Muscle of leg (tissue), 16 donors: Measurements from ENCODE around the gene C1orf159. TPM values are rescaled to one million over a fixed set of nuclear protein-coding genes. Genes with fewer than 3 reads are reported as not detected.

Source experiments
- DNase-seq: peaks from one replicate; pipeline ENCODE4 v3.0.0; 2013
- H3K27ac ChIP-seq: one replicate; pipeline ENCODE4 v1.5.1; 2013; ENCODE audit warnings: mild to moderate bottlenecking, low read length, control low read depth
- H3K27me3 ChIP-seq: one replicate; pipeline ENCODE4 v1.6.1; 2013; ENCODE audit warnings: low read length; ENCODE audit not compliant: control insufficient read depth, insufficient read depth
- H3K36me3 ChIP-seq: one replicate; pipeline ENCODE4 v1.6.1; 2013; ENCODE audit warnings: low read length; ENCODE audit not compliant: control insufficient read depth, insufficient read depth
- H3K4me1 ChIP-seq: one replicate; pipeline ENCODE4 v1.6.1; 2013; ENCODE audit warnings: low read length; ENCODE audit not compliant: control insufficient read depth, insufficient read depth
- H3K4me3 ChIP-seq: one replicate; pipeline ENCODE4 v1.5.1; 2013; ENCODE audit warnings: low read length, control low read depth
- H3K9me3 ChIP-seq: replicated peaks from 2 replicates; pipeline ENCODE4 v1.6.1; 2013; ENCODE audit warnings: low read depth, low read length; ENCODE audit not compliant: control insufficient read depth
- WGBS: methylation state at CpG from one replicate; pipeline ENCODE4 v1.1.5; 2013; ENCODE audit warnings: missing lambda C conversion rate; ENCODE audit not compliant: insufficient coverage; 5-methylcytosine and 5-hydroxymethylcytosine counted together
- long read RNA-seq, 11 donors: transcript quantifications; one replicate each; lab custom pipeline, GENCODE V29; 2026
- polyA plus RNA-seq, 8 donors: library from polyadenylated mRNA; unstranded; fragments of 120-200 nt; gene quantifications; one replicate each; pipeline versions ENCODE4 v1.2.1 to v1.2.3, GENCODE V29; 2013; ENCODE audit warnings: inconsistent platforms in 1 of 8, low replicate concordance in 1 of 8; ENCODE audit not compliant: insufficient read length in 8 of 8, insufficient read depth in 1 of 8
- total RNA-seq: library from RNA; stranded (reverse); fragments of 120-200 nt; gene quantifications from one replicate; pipeline ENCODE4 v1.2.4, GENCODE V29; 2013

Gene C1orf159
- 4.5 TPM for total RNA-seq
- polyA plus RNA-seq, result 1 to 10 TPM; 4.5 to 8.4 (median 6.7) TPM
- long read RNA-seq, donor 1, result 0 reads
- long read RNA-seq, donor 2, result 0 reads
- long read RNA-seq, donor 3, partial matches to known transcripts, result 0 of 2 reads
- long read RNA-seq, donor 3, other reads (novel, unspliced or antisense), result 0 of 2 reads
- long read RNA-seq, donor 4, result 0 reads
- long read RNA-seq, donor 5, result 0 reads
- long read RNA-seq, donor 6, partial matches to known transcripts, result 0 of 1 reads
- long read RNA-seq, donor 6, other reads (novel, unspliced or antisense), result 0 of 1 reads
- long read RNA-seq, donor 7, result 0 reads
- long read RNA-seq, donor 8, result 0 reads
- long read RNA-seq, donor 9, result 0 reads
- long read RNA-seq, donor 10, partial matches to known transcripts, result 0 of 2 reads
- long read RNA-seq, donor 10, other reads (novel, unspliced or antisense), result 0 of 2 reads
- long read RNA-seq, donor 11, result 0 reads

DNA sequence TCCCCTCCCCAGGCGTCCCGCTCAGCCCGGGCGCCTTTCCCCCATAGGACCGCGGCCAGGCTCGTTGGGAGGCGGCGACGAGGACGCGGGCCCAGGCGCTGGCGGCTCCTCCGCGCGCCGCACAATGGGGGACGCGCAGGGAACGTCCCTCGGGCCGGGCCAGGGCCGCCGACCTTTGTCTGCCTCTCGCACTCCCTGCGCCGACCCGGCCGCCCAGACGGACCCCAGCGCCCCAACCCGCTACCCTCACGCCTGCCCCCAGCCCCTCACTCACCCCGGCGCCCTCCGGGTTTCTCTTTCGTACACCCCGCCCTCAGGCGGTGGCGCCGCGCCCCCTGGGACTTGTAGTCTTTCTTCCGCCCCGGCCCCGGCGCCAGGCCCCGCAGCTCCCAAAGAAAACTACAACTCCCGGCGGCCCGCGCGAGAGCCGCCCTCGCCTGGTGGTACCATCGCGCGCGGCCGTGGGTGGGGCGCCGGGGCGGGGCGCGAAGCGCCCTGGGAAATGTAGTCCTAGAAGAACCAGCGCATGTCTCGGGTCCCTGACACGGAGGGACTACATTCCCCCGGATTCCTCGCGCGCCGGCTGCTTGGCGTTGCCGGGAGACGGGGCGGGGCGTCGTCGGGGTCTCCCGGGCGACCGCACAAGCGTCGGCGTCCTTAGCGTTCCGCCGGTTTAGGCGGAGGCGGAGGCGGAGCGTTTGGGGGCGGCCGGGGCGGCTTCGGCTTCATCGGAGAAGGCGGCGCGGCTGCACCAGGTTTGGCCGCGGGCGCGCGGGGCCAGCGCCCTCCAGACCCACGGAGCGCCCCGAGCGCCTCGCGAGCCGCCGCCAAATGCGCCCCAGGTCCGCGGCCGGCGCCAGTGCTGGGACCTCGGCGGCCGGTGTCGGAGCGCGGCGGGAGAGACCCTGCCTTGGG, at the start of gene C1orf159:
Gene C1orf159, minus strand, starts transcription at position 304 of the 915 bp plus-strand sequence. CDS start 24,546 bp downstream, outside the sequence.
- H3K9me3 ChIP-seq, result peaks cover 14% of the 10 kb centered on the region
- H3K36me3 ChIP-seq, result peaks cover 6% of the 10 kb centered on the region
- WGBS, result under 1% methylated on average over 126 of the region's 128 CpGs
- no peak within 1 kb of the TSS for H3K27ac ChIP-seq
- peaks cover 9% of the 10 kb centered on the region for H3K4me1 ChIP-seq
- peaks cover 32% of the 10 kb centered on the region for H3K27me3 ChIP-seq
- H3K4me3 ChIP-seq, result peak within 1 kb of the TSS; percentile 59
- peak; percentile 99 for DNase-seq

DNA sequence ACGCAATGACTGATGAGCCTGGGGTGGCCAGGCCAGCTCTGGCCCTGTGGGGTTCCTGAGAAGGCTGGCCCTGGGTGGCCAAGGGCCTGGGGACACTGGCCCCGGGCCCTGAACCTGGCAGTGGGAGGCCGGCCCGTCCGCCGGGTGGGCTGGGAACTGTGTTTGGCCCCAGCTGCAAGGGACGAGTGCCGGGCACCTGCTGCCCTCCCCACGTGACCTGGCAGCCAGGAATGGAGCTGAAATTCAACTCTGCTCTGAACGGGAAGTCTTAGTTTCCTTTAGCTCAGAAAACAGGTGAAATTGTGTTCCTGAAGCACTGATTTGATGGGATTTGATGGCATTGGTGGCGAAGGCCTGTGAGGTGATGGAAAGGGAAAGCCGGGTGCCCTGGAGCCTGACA, 49.6 kb upstream of the C1orf159 start:
- peak; percentile 37 for DNase-seq
- Histone ChIP-seq H3K4me3 (no peak overlapping the region), H3K9me3 (no peaks in the 10 kb centered on the region), H3K36me3 (no peaks in the 10 kb centered on the region), H3K27me3 (peaks cover 69% of the 10 kb centered on the region), H3K27ac (peak overlapping the region; percentile 7), H3K4me1 (peaks cover 22% of the 10 kb centered on the region)
- 66% methylated on average over 12 of the region's 12 CpGs for WGBS

DNA sequence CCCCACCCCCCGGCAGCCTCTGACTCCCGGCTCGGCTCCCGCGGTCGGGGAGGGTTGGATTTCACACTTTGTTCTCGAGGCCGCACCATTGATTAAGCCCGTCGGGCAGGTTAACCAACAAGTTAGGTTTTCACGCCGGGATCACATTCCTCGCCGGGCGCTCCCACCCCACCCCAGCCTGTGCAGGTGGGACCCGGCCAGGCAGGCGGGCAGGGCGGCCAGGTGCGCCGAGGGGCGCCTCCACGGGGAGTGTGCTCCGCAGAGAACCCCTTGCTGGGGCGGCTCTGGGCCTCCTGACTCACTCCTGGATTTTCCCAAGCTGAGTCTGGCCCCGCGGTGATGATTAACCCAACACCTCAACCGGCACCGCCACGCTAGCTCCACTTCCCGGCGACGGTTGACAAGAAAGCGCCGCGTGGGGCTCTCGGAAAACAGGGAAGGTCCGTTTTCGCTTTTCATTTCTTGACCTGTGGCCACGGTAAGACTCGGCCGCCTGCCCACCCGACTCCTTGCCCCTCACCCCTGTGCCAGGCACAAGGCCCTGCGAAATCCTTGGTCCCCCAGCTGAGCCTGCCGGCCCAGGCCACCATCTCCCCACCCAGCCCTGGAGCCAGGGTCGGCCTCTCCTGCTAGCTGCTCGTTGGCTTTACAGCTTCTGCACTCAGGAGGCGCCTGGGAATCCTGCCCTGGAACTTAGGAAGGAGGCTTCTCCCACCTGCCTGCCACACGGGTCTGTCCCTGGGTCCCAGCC, 49.0 kb upstream of the C1orf159 start:
- Histone ChIP-seq H3K4me3 (no peak overlapping the region), H3K9me3 (no peaks in the 10 kb centered on the region), H3K27ac (peak overlapping the region; percentile 7), H3K27me3 (peaks cover 64% of the 10 kb centered on the region), H3K36me3 (no peaks in the 10 kb centered on the region), H3K4me1 (peaks cover 19% of the 10 kb centered on the region)
- 50% methylated on average over 42 of the region's 48 CpGs for WGBS
- DNase-seq, result no peak

DNA sequence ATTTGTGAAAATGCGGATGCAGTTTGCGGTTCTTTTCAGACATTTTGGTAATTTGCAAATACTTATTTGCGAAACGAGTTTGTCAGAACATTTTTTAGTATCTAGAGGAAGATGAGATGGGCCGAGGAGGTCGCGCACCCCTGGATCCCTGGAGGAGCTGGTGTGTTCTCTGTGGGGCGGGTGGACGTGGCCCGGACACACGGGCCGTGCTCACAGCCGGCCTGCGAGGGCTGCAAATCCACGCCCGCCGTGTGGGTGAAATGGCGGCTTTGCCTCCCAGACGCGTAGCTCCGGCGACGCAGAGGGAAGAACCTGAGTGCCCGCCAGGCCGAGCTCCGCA, 48.4 kb upstream of the C1orf159 start:
- no peak overlapping the region for H3K27ac ChIP-seq
- H3K27me3 ChIP-seq, result peaks cover 58% of the 10 kb centered on the region
- no peak overlapping the region for H3K4me3 ChIP-seq
- H3K9me3 ChIP-seq, result no peaks in the 10 kb centered on the region
- DNase-seq, result no peak
- H3K36me3 ChIP-seq, result no peaks in the 10 kb centered on the region
- H3K4me1 ChIP-seq, result peaks cover 22% of the 10 kb centered on the region
- 60% methylated on average over 26 of the region's 26 CpGs for WGBS

DNA sequence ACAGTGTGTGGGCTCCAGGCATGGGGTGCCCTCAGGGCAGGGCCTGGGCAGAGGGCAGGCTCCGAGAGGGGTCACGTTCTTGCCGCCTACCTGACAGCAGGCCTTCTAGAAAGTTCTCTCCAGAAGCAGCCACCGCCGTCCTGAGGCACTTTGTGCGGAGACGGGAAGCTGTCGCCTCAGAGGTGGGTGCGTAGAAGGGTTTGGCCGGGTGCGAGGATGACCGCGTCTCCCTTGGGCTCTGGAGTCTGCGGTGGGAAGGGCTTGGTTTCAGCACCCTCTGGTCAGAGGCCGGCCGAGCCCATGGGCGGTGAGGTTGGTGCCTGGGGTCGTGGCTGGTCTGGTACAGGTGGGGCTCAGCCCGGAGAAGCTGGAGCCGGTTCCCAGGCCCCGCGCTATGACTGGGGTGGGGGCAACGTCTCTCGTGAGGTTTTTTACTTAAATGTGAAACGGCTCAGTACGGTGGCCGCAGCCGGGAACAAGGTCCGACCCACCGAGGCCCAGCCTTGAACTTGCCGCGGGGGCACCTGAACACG, 47.7 kb upstream of the C1orf159 start:
- WGBS, result 85% methylated on average over 31 of the region's 33 CpGs
- H3K27ac ChIP-seq, result no peak overlapping the region
- H3K4me3 ChIP-seq, result no peak overlapping the region
- no peaks in the 10 kb centered on the region for H3K36me3 ChIP-seq
- DNase-seq, result no peak
- H3K4me1 ChIP-seq, result peaks cover 29% of the 10 kb centered on the region
- H3K27me3 ChIP-seq, result peaks cover 54% of the 10 kb centered on the region
- no peaks in the 10 kb centered on the region for H3K9me3 ChIP-seq

GRCh38 chr1:1162597-1163537, 47.0 kb upstream of the C1orf159 start:
- no peak overlapping the region for H3K4me3 ChIP-seq
- H3K36me3 ChIP-seq, result no peaks in the 10 kb centered on the region
- H3K27me3 ChIP-seq, result peaks cover 51% of the 10 kb centered on the region
- H3K9me3 ChIP-seq, result no peaks in the 10 kb centered on the region
- 57% methylated on average over 70 of the region's 73 CpGs for WGBS
- DNase-seq, result no peak
- H3K27ac ChIP-seq, result no peak overlapping the region
- H3K4me1 ChIP-seq, result peaks cover 36% of the 10 kb centered on the region

- Histone ChIP-seq H3K4me3 (no peak overlapping the region), H3K9me3 (no peaks in the 10 kb centered on the region), H3K36me3 (no peaks in the 10 kb centered on the region), H3K27ac (no peak overlapping the region), H3K27me3 (peaks cover 51% of the 10 kb centered on the region), H3K4me1 (peaks cover 42% of the 10 kb centered on the region)
- no peak for DNase-seq
- 31% methylated on average over 11 of the region's 17 CpGs for WGBS
Measured at GRCh38 chr1:1161683-1162079, 45.8 kb upstream of the C1orf159 start.

GRCh38 chr1:1161078-1161682, 45.3 kb upstream of the C1orf159 start:
- Histone ChIP-seq H3K4me3 (no peak overlapping the region), H3K4me1 (peaks cover 41% of the 10 kb centered on the region), H3K27ac (no peak overlapping the region), H3K9me3 (no peaks in the 10 kb centered on the region), H3K27me3 (peaks cover 49% of the 10 kb centered on the region), H3K36me3 (no peaks in the 10 kb centered on the region)
- no peak for DNase-seq
- WGBS, result 87% methylated on average over 19 of the region's 29 CpGs
